ENCODE data around the gene P2RY8. TPM values are rescaled to one million over a fixed set of nuclear protein-coding genes. Genes with fewer than 3 reads are reported as not detected.
"Not testable (repeated sequence)": the region's sequence is repeated elsewhere in the genome, so short reads cannot be mapped to it uniquely, and the experiment has no call there.

Gene P2RY8
- total RNA-seq, 2 donors from 2014 or later, result 0.93 to 1.3 TPM

DNA sequence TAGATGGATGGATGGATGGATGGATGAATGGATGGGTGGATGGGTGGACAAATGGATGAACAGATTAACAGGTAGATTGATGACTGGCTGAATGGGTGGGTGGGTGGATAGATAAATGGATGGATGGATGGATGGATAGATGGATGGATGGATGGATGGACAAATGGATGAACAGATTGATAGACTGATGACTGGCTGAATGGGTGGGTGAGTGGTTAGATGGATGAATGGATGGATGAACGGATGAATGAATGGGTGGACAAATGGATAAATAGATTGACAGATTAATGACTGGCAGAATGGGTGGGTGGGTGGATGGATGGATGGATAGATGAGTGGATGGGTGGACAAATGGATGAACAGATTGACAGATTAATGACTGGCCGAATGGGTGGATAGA is 40.9 kb upstream of the P2RY8 start:
- no peak for DNase-seq (ENCODE audit: low spot score)
- Histone ChIP-seq H3K27ac (no peak overlapping the region), H3K27me3 (no peaks in the 10 kb centered on the region), H3K36me3 (no peaks in the 10 kb centered on the region), H3K4me3 (no peak overlapping the region), H3K4me1 (no peaks in the 10 kb centered on the region), H3K9me3 (no peaks in the 10 kb centered on the region)
- TF ChIP-seq, protein P1, sequence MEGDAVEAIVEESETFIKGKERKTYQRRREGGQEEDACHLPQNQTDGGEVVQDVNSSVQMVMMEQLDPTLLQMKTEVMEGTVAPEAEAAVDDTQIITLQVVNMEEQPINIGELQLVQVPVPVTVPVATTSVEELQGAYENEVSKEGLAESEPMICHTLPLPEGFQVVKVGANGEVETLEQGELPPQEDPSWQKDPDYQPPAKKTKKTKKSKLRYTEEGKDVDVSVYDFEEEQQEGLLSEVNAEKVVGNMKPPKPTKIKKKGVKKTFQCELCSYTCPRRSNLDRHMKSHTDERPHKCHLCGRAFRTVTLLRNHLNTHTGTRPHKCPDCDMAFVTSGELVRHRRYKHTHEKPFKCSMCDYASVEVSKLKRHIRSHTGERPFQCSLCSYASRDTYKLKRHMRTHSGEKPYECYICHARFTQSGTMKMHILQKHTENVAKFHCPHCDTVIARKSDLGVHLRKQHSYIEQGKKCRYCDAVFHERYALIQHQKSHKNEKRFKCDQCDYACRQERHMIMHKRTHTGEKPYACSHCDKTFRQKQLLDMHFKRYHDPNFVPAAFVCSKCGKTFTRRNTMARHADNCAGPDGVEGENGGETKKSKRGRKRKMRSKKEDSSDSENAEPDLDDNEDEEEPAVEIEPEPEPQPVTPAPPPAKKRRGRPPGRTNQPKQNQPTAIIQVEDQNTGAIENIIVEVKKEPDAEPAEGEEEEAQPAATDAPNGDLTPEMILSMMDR (IDR thresholded peaks at IDR 0.05), result no peak

DNA sequence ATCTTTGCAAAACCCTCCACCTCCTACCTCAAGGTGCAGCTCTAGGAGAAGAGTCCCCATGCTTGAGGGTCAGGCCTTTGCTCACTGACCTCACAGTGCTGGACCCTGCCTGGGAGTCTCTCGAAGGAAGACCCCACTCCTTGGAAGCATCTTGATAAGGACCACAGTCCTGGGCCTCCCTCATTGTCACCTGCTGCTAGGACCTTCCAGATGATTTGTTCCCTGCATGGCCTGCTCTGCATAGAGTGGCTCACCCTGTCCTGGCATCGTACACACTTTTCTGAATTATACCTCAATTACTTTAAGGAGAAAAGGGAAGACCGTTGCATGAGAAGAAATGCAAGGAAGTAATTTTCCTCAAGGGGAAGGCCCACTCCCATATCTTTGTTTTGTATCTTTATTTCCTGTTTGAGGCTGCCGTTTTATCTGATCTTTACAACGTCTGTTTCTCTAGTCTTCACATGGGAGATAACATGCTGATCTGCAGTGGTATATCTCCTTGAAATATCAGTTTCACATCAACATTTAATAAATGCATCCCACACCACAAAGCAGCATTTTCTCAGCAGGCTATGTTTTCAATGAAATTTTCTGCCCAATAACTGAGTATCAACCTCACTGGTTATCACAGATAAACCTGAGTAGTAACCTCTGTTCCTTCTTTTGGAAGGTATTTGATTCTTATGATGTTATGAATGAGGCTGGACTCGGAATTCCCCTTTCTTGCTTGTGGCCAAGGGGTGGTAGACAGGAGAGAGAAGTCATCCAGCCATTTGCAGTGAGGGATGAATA is 39.4 kb upstream of the P2RY8 start:
- peak; percentile 26 for DNase-seq (ENCODE audit: low spot score)
- H3K36me3 ChIP-seq, result no peaks in the 10 kb centered on the region
- TF ChIP-seq, protein P1 (IDR thresholded peaks at IDR 0.05), result no peak

DNA sequence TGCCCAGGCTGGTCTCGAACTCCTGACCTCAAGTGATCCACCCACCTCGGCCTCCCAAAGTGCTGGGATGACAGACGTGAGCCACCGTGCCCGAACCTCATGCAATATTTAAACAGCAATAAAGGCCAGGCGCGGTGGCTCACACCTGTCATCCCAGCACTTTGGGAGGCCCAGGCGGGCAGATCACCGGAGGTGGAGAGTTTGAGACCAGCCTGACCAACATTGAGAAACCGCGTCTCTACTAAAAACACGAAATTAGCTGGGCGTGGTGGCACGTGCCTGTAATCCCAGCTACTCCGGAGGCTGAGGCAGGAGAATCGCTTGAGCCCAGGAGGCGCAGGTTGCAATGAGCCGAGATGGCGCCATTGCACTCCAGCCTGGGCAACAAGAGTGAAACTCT is 37.2 kb upstream of the P2RY8 start:
- not testable (repeated sequence) for H3K27me3 ChIP-seq, H3K27ac ChIP-seq, H3K36me3 ChIP-seq, H3K4me1 ChIP-seq, H3K9me3 ChIP-seq, H3K4me3 ChIP-seq
- DNase-seq (ENCODE audit: low spot score), result peak; percentile 30

More for the DNA sequence above, 39.4 kb upstream of the P2RY8 start:
- H3K27me3 ChIP-seq, result no peaks in the 10 kb centered on the region
- H3K4me3 ChIP-seq, result no peak overlapping the region
- H3K9me3 ChIP-seq, result no peaks in the 10 kb centered on the region
- no peaks in the 10 kb centered on the region for H3K4me1 ChIP-seq
- H3K27ac ChIP-seq, result no peak overlapping the region

DNA sequence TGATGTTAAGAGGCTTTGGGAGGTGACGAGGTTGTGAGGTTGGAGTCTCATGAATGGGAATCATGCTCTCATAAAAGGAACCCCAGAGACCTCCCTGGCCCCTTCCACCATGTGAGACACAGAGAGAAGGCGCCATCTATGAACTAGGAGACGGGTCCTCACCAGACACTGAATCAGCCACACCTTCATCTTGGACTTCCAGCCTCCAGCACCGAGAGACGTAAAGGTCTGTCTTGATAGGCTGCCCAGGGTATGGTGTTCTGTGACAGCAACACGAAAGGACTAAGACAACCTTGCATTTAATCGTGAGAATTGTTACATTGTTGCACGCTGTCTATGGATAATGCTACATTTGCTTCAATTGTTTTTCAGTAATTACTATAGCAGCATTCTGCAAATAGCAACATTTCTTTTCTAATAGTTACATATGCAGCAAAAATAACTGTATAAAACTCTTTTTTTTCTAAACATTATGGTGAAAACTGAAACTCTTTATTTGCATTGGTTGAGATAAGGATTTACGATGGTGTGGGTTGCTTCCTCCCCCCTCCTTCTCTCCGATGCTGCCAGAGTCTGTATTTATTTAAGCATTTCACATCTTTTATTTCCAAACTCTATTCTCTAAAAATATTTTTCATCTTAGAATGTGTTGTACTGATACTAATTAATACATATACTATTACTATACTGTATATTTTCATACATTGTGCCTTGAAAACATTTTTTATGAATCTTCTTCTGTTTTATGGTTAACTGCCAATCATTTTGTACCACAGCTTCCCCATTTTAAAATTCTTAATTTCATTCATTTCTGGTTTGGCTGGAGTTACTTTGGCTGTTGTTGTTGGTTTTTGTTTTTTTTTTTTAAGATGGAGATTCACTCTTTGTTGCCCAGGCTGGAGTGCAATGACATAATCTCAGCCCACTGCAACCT is 28.0 kb upstream of the P2RY8 start:
- Histone ChIP-seq H3K4me1 (no peaks in the 10 kb centered on the region), H3K4me3 (no peak overlapping the region), H3K36me3 (no peaks in the 10 kb centered on the region), H3K27me3 (no peaks in the 10 kb centered on the region), H3K9me3 (no peaks in the 10 kb centered on the region), H3K27ac (no peak overlapping the region)
- TF ChIP-seq, protein P1 (IDR thresholded peaks at IDR 0.05), result no peak
- DNase-seq (ENCODE audit: low spot score), result peak; percentile 32

DNA sequence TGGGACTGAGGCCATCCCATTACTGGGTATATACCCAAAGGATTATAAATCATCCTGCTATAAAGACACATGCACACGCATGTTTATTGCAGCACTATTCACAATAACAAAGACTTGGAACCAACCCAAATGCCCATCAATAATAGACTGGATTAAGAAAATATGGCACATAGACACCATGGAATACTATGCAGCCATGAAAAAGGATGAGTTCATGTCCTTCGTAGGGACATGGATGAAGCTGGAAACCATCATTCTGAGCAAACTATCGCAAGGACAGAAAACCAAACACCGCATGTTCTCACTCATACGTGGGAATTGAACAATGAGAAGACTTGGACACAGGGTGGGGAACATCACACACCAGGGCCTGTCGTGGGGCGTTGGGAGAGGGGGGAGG is 27.1 kb upstream of the P2RY8 start:
- not testable (repeated sequence) for H3K27me3 ChIP-seq; H3K4me3 ChIP-seq; H3K27ac ChIP-seq; H3K9me3 ChIP-seq; H3K36me3 ChIP-seq; H3K4me1 ChIP-seq; DNase-seq (ENCODE audit: low spot score)

DNA sequence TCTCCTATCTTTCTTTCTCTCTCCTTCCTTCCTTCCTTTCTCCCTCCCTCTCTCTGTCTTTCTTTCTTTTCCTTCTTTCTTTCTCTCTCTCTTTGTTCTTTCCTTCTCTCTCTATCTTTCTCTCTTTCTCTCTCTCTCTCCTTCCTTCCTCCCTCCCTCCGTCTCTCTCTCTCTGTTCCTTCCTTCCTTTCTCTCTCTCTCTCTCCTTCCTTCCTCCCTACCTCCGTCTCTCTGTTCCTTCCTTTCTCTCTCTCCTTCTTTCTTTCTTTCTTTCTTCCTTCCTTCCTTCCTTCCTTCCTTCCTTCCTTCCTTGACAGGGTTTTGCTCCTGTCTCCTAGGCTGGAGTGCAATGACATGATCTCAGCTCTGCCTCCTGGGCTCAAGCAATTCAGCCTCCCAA is 24.2 kb upstream of the P2RY8 start:
- H3K27ac ChIP-seq, result no peak overlapping the region
- H3K36me3 ChIP-seq, result no peaks in the 10 kb centered on the region
- DNase-seq (ENCODE audit: low spot score), result no peak
- TF ChIP-seq, protein P1 (IDR thresholded peaks at IDR 0.05), result no peak
- no peaks in the 10 kb centered on the region for H3K4me1 ChIP-seq
- H3K27me3 ChIP-seq, result no peaks in the 10 kb centered on the region
- H3K4me3 ChIP-seq, result no peak overlapping the region
- no peaks in the 10 kb centered on the region for H3K9me3 ChIP-seq

Measured in right atrium auricular region (tissue), 2 donors.